NB4 (cell line): ENCODE measurements around the gene HOXB13.

Experiments used
- DNase-seq: peaks from one replicate; pipeline ENCODE4 v3.0.0; 2010; ENCODE audit warnings: low read depth
- H3K4me3 ChIP-seq: one replicate; pipeline ENCODE4 v1.5.1; 2011; ENCODE audit warnings: mild to moderate bottlenecking, low read depth, low read length, moderate library complexity
- MAX ChIP-seq: IDR thresholded peaks from 2 replicates; pipeline ENCODE4 v1.6.1; 2011; ENCODE audit warnings: low read depth, low read length
- MYC ChIP-seq: IDR thresholded peaks from 2 replicates; pipeline ENCODE4 v1.6.1; 2011; ENCODE audit warnings: low read depth, low read length
- POLR2A ChIP-seq: IDR thresholded peaks from 2 replicates; pipeline ENCODE4 v1.6.1; 2011; ENCODE audit warnings: mild to moderate bottlenecking; ENCODE audit not compliant: insufficient read length; ENCODE audit errors: extremely low read depth
- TF ChIP-seq, protein P1 (sequence below): IDR thresholded peaks from one replicate; pipeline ENCODE4 v1.5.1; 2012; ENCODE audit warnings: low read depth, low read length

Gene HOXB13

DNA sequence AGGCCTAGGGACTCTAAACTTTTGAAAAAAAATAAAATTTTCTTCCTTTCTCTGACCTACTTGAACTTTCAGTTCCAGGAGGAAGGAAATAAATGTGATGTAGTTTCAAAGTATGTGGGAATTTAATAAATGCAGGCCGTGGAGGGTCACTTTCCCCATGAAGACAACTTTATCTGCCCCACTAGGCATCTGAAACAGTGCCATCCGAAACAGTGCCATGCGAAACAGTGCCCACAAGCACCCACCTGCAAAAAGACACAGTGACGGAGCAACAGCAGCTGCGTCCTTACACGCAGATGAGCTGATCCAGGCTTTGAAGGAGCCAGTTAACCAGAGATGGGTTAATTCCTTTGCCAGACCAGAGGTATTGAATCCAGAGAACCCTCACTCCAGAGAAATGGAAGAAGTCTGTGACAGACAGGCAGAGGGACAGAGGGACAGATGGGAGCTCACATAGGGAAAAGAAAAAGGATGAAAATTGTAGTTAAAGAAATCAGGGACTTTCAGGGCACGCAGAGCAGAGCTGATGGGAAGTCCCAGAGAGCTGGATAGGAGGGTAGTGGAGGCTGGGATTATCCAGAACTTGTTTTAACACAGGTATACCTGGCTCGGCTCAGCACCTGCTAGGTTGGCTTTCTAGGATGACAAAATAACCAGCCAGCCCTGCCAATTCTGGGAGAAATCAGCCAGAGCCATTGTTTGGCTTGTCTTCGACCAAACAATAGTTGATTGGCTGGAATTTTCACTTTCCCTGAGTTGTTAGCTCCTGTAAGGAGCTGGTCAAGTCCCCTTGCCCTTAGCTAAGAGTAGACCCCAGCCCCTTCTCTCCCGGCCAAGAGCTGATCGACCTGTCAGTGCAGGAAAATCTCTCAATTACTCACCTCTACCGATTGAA, 17.1 kb upstream of the HOXB13 start:
- H3K4me3 ChIP-seq, result no peak overlapping the region
- TF ChIP-seq POLR2A, result no peak
- TF ChIP-seq MYC, result no peak
- no peak for TF ChIP-seq MAX
- TF ChIP-seq, protein P1, sequence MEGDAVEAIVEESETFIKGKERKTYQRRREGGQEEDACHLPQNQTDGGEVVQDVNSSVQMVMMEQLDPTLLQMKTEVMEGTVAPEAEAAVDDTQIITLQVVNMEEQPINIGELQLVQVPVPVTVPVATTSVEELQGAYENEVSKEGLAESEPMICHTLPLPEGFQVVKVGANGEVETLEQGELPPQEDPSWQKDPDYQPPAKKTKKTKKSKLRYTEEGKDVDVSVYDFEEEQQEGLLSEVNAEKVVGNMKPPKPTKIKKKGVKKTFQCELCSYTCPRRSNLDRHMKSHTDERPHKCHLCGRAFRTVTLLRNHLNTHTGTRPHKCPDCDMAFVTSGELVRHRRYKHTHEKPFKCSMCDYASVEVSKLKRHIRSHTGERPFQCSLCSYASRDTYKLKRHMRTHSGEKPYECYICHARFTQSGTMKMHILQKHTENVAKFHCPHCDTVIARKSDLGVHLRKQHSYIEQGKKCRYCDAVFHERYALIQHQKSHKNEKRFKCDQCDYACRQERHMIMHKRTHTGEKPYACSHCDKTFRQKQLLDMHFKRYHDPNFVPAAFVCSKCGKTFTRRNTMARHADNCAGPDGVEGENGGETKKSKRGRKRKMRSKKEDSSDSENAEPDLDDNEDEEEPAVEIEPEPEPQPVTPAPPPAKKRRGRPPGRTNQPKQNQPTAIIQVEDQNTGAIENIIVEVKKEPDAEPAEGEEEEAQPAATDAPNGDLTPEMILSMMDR, result no peak
- no peak for DNase-seq

DNA sequence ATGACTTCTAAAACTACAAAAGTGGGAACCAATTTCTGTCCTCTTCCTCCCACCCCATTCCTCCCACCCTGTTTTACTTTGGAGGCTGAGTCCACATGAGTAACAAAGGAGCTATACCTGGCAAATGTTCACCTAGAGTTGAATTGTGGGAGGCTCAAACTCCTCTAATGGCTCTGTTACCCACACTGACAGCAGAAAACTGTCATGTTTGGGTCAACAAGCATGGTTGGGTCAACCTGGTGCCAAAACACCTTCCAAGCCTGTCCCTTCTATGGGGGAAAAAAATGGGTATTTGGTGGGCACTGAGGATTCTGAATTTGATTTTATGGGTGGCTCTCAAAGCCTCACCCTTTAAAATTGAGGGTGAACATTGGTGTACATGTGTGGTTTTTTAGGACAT, 12.0 kb upstream of the HOXB13 start:
- no peak overlapping the region for H3K4me3 ChIP-seq
- no peak for TF ChIP-seq MAX
- TF ChIP-seq POLR2A, result no peak
- TF ChIP-seq, protein P1, result no peak
- no peak for TF ChIP-seq MYC
- DNase-seq, result no peak

- H3K4me3 ChIP-seq, result no peak overlapping the region
- TF ChIP-seq, protein P1, result no peak
- TF ChIP-seq MAX (no peak), MYC (no peak), POLR2A (no peak)
- DNase-seq, result no peak
Observed at GRCh38 chr17:48738803-48739526, 10.4 kb upstream of the HOXB13 start.

- no peak for DNase-seq
- H3K4me3 ChIP-seq, result no peak overlapping the region
- TF ChIP-seq MYC (no peak), POLR2A (no peak), MAX (no peak)
- TF ChIP-seq, protein P1, result no peak
Observed at GRCh38 chr17:48738424-48738802, 9.9 kb upstream of the HOXB13 start.

- TF ChIP-seq MAX, result no peak
- no peak for TF ChIP-seq MYC
- TF ChIP-seq, protein P1, result no peak
- no peak for TF ChIP-seq POLR2A
- no peak for DNase-seq
- H3K4me3 ChIP-seq, result no peak overlapping the region
Observed at GRCh38 chr17:48737330-48738043, 8.9 kb upstream of the HOXB13 start.
